NCI-H526 (cell line): ENCODE measurements around the gene MAST4.

Experiments
- DNase-seq, 2 experiments: peaks; one replicate each; lab custom pipeline; 2025; lab: John Stamatoyannopoulos, UW

The MAST4 gene

DNA sequence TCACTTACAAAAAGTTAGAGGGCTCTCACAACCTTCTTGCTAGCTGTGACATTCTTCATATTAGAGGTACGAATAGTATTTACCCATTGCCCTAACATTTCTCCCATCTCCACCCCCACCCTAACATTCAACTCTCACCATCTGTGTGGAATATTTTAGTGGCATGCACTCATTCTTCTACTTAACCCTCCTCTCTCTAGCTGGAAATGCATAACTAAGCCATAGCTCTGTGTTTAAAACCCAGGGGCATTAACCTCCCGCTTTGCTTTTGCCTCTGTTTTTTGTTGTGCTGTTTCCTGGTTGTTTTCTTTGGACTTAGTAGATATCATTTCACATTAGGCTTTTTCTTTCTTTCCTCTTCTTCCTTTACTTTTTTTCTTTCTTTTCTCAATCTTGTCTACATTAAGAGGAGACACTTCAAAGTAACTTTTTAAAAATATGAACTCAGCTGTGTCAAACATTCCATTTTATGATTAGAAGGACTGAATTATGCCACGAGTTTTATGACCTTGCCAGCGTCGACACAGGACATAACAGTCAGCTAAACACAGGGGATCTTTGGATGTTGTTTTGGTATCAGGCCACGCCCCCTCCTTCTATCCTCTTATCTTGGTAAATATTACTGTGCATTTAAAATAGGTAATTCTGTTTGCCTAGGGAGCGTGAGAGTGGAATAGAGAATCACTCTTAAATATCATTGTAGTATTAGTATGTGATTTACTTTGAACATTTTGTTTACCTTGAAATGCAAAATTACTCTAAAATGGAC lies 364.4 kb downstream of the MAST4 start:
- DNase-seq, result no peak

DNA sequence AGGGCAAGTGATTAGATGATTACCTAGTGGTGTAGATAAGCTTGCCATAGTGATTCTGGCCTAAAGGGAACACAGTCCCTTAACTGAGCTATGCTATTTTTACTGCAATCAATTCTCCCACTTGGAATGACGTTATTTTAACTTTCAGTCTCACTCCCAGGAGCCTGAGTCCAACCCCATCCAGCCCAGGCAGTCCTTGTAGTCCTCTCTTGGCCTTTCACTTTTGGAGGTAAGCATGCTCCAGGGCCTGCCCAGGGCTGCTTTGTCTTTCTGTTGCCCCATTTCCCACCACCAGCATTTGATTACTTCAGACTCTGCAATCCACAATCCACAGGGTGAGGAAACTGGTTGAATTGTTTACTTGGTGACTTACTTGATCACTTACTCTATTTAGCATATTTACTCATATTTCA lies 367.4 kb downstream of the MAST4 start:
- DNase-seq, result no peak

DNA sequence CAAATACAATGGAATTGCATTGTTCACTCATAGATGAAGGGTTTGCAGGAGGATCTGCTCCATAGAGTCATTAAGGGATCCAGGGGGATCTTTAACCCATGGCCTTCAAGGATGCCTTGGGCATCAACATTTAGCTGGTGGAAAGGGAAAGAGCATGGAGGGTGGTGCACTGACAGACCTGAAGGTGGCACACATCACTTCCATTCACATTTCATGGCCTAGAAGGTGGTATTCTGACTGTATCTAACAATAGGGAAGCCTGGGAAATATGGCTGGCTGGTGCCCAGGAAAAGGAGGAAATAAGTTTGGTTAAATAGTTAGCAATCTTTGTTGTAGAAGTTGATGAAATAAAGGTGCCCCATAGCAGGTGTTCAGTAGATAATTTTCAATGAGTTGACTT lies 370.2 kb downstream of the MAST4 start:
- DNase-seq, result no peak

DNA sequence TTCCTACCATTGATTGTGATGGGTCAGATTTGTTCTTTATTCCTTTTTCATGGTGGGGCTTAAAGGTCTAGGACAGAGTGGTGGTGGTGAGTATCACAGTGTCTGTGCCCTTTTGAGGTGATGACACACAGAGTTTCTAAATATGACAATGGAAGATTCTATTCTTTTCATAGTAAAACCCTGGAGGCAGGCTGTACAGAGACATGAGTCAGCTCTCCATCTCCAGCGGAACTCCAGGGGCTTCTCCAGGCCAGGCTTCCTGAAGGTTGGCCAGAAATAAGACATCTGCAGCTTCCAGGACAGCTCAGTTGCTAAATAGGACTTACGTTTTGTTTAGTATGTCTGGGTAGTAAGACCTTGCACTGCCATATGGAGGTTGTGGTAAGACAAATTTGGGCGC lies 370.9 kb downstream of the MAST4 start:
- DNase-seq, result no peak

DNA sequence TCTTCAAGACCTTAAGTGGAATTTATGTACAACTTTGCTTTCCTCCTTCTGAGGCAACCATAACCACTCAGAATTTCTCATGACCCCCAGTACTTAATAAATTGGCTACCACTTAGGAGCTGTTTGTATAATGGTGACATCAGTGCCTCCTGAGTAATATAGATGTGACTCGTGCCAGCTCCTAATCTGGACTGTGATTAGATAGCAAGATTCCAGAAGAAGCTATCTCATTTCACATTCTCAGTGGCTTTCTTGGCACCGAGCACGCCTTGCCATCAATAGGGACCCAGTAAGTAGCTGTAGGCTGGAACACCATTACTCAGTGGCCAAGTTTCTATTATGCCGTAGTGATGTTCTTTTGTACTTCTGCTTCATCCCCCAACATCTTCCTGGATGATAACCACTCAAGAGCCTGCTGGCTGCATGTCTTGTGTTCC lies 371.7 kb downstream of the MAST4 start:
- no peak for DNase-seq

DNA sequence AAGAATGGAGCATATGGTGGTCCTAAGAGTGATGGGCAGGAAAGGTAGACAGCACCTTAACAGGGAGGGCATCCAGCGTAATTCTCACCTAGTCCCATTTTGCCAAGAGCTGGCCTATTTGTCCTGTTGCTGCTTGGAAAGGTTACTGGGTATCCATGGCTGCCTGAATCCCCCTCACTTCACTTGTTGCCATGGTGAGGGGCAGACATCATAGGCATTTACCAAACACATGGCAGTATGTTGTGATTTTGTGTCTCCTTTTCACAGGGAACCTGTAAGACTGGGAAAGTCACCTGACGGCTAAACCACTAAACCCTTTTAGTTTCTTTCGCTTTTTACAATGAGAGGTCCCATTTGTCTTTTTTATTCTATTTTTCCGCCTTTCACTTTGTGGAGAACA lies 373.3 kb downstream of the MAST4 start:
- no peak for DNase-seq

DNA sequence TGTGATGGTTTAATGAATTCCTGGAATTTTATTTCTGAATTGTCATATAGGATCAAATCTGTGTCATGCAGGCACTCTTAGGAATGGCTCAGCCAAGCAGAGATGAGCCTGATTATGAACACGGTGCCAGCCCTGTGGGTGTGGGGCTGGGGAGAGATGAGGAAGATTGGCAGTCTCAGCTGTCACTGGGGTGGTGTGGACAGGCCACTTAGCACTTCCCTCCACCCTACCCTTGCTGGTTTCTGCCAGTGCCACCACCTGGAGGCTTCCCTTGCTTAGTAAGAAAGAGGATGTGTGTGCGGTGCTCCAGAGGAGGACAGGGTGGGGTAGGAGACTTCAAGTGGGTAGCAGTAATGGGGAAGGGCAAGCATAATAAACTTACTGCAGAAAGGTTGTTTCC lies 373.8 kb downstream of the MAST4 start:
- DNase-seq, result no peak

DNA sequence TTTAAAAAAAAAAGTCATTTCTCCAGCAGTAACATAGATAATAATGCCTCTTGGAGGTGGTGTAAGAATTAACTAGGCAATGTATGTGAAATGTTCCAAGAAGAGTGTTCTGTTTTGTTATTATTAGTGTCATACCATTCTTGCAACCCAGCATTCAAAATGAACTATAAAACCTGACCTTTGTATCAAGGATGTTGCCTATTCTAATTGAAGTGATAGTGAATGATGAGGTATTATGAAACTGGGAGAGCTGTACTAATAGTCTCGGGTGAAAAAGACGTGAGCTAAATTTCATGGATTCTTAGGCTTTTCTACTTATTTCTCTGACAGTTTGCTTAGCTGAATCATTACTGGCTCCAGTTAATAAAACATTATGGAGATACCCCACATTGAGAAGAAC lies 375.8 kb downstream of the MAST4 start:
- DNase-seq, result no peak

DNA sequence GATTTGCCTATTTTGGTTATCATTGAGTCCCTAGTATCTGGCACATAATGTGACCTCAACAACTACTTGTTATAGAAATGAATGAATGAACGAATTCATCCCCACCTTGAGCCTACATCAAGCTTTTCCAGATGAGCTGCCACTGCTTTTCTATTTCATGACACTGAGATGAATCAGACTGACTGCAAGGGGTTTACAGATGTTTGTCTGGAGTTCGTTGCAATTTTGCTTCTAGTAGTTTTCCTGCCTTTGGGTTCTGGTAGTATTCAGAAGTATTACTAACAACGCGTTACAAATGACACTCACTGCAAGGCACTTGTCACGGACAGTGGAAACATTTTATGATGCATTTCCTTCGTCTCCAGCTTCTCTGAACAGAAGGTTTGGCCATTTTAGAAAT lies 378.1 kb downstream of the MAST4 start:
- no peak for DNase-seq

DNA sequence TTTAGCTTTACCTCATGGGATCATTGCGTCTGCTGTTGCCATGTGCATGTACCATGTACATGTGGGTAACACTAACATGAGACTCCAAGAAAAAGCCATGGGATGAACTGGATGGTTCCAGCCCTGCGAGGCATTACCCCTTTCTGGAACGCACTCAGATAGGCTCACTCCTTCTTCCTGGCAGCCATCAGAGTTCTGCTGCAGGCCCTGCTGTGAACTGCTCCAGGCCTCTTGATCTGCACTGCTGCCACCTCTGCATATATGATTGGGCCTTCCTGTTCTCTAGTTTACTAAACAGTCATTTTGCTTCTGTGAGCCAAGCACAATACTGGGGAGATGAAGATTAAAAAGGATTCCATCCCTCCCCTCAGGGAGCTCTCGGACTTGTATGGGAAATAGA lies 379.9 kb downstream of the MAST4 start:
- DNase-seq, result no peak

DNA sequence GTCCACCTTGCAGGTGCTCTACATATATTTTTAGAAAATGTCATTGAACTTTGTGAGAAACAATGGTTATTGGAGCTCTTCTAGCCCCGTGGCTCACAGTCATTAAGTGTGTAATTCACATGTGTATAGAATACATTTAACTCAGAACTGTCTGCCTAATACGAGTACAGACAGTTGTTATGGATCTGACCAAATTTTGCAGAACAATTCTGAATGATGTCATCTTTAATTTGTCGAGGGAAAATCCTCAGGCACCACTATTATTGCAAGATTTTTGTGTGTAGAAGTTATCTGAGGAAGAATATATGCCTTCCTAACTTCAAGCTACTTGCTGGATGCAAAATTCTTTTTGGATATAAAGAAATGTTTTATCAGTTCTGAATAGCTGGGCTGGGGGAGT lies 383.5 kb downstream of the MAST4 start:
- no peak for DNase-seq

DNA sequence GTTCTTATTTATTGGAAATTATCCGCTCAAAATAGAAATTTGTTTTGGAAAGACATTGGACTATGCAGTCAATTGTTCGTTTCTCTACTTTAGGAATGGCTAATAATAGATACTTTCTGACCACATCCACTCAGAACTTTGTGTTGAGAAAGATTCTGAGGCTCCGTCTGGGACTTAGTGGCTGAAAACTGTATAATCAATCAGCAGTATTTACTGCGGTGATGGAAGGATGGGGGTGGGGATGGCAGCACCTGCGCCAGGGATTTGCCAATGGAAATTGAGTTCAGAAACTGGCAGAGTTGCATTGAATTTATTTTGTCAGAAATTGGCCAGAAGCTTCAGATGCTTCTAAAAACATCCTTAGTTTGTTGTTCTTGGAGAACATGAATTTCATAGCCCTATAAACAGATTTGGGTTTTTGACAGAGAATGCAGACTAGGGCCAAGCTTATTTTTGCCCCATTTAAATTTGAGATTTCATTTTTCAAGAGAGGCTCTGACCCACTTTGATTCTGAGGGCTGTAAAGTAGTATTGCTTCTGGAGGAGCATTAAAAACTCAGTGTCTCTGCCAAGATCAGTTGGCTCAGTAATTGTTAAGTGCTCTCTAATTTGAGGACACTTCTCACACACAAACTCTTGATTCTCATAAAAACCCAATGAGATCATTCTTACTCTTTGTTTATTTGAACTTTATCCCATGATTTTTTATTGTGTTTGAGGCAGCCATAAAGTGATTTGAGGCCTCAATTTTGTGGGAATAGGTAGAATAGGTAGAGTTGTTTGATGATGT lies 385.3 kb downstream of the MAST4 start:
- no peak for DNase-seq

DNA sequence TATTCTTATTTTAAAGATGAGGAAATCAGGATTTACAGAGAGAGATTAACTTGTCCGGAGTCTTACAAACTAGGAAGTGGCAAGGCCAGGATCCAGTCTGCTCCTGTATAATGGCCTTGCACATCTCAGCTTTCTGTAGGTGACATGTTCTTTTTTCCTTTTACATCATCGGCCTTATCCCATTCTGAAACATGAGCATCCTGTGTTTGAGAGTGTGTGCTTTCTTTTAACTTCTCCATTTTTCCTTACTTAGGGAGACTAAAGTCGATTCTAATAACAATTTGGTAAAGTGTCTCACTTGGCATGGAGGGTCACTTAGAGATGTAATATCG lies 385.8 kb downstream of the MAST4 start:
- no peak for DNase-seq

DNA sequence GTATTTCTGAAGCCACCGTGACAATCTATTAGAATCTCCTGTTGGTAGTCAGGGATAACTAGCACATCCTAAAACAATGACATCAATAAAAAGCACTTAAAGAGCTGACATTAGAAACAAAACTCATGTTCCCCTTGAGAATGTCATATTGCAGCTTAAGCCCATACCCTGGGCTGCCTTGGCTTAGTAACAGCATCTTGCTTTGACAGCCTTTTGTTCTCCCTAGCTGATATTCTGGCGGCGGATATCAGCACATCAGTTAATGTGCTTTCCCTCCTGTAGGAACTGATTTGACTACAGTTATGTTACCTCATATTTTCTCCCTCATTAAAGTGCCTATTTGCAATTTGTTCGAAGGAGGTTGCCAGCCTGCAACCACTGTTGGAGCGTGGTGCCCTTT lies 386.3 kb downstream of the MAST4 start:
- DNase-seq, result peak; percentile 82 to 85

DNA sequence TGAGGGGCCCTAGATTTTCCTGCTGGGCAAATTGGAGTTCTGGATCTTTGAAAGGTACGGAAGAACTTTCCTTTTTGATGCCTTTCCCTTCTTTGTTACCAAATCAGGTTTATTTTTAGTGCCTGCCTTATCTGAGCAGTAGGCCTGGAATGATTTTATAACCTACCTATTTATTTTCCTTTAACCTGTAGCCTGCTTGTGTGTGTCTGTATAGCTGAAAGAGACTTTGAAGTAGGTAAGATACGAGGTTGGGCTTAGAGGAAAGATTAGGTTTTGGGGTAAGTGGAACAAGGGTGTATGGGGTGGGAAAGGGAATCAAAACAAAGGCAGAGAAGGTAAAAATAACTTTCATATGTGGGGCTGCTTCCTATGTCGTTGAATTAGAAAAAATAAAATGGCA lies 389.2 kb downstream of the MAST4 start:
- no peak for DNase-seq

DNA sequence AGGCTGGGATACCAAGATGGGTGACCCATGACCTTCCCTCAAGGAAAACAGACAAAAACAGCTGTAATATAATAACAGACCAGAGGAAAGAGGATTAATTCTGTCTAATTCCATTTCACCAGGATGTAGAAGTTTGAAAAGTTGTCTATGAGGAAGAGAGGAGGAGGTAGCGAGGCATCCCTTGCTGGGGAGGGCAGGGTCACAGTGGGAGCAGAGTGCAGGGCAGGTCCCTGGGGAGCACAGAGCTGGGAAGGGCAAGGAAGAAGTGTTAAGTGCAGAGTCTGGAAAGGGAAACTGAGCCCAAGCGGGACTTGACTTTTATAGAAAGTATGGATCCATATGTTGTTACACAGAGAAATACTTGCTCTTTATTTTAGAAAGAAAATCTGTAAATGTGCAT lies 389.8 kb downstream of the MAST4 start:
- no peak for DNase-seq

DNA sequence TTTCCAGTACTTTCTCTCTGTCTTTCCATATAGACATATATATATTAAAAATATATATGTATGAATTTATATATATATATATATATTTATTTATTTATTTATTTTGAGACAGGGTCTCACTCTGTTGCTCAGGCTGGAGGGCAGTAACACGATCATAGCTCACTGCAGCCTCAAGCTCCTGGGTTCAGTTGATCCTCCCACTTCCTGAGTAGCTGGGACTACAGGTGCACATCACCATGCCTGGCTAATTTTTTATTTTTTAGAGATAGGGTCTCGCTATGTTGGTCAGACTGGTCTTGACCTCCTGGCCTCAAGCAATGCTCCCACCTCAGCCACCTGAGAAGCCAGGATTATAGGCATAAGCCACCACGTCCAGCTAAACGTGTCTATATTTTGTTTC lies 390.3 kb downstream of the MAST4 start:
- no peak for DNase-seq

DNA sequence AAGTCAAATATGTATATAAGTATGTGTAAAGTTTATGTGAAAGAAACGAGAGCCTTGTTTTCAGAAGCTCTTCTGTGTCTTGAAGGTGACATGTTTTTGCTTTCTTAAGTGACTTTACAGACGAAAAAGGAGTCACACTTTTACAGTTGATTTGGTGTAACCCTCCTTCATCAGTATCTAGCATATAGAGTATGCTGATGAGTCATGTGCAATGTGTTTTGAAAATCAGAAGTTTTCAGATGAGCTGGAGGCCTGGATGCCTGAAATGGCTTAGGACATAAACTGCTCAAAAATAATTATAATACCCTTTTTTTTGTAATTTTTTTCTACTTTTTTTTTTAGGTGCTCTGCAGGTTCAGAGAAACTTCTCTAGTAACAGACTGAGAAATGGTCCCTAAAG lies 390.9 kb downstream of the MAST4 start:
- DNase-seq, result no peak

DNA sequence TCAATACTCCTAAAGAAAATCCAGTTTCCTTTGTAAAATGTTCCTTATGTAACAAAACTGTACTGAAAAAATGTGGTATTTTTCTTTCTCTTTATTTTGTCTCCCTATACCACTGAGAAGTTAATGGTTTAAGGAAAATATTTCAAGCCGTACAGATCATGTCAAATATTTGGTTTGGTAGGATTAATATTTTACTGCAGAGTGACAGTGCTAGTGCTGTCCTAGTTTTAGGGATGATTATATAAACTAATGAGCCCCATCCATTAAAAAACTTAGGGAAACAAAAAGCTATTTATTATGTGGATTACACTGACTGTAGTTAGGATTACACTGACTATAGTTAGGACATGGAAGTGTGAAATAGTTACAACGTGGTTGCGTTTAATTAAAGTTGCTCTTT lies 391.3 kb downstream of the MAST4 start:
- DNase-seq, result no peak

DNA sequence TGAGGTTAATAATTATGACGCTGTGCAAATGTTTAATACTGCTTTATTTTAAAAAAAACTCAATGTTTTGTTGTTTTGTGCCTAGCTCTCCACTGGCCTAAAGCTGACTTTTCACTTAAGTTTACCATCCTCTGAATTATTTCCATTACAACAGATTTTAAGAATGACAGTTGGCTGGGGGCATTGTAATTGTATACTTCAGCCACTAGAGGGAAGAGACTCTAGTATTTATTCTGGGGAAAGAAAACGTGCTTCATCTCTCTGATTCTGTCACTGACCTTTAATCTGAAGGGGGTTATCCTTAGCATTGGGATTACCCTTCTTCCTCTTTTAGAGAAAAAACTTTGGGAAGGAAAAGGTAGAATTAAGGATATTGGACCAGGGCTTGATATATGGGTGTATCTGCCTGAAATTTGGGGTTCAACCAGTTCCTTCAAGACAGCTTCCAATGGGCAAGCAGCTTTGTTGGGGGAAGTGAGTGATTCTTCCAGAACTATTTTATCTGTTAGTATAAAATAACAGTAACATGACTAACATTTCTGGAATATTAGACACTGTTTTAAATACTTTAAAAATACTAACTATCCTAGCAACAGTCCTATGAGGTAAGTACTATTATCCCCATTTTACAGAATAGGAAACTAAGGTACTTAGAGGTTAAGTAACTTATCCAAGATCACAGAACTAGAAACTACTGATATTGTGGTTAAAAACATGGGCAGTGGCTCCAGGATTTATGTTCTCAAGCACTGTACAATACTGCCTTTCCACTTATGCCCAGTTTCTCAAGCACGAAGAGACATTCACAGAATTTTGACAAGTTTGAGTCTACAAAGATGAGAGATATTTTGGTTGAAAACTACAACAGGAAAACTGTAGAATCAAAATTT lies 392.0 kb downstream of the MAST4 start:
- peak in 1 of 2 experiments; percentile 50 for DNase-seq

DNA sequence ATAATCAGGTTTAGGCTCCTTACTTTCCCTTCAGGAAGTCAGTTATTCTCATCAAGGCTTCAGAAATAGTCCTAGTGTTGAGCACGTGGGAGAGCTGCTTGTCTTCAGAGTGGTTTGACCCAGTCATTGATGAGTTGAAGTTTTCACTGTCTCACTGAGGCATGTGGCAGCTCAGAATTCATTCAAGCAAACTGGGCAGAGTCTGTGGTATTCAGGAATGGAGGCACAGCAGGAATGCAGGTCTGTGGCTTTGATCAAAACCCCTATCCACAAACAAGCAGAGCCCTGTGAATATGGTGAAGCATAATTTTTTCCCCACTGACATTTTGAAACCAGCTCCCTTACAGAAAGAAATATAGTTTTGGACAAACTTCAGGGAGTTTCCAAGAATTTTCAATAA lies 393.1 kb downstream of the MAST4 start:
- DNase-seq, result no peak

DNA sequence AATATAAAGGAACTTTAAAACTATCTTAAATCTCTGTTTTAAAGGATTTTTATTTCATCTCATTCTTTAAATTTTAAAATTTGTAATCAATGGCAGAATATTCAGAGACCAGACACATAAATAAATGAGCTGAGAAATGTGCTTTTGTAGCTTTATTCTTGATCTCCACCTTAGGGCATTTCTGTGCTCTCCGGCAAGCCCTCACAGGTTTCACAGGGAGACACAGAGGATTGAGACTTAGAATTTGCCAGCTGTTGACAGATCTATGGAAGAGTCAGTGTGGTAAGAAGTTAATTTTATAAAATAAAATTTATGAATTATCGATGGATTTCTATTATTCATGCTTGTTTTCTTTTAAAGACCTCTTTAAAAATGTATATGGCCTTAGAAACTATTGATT lies 393.6 kb downstream of the MAST4 start:
- no peak for DNase-seq

DNA sequence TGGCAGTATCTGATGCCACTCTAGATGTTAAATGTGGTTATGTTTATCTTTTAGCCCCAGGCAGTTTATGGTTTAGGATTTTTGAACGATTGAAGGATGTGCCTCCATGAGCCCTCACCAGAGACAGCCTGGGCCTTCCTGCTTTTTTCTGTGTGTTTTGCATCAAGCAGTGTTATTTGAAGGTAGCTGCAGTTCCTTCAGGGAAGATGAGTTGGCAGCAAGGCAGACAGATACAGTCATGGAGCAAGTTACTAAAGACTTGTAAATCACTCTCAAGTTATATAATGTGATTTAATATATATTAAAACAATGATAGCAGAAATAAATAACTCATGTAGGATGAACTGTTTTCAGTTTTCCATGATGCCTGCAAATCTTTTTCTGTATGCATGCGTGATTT lies 395.6 kb downstream of the MAST4 start:
- DNase-seq, result peak in 1 of 2 experiments; percentile 12
